HAP-1 (cell line): ENCODE results near the gene ITGA8.
"Not testable (repeated sequence)": the region's sequence is repeated elsewhere in the genome, so short reads cannot be mapped to it uniquely, and the experiment has no call there.

Experiments used
- DNase-seq, 2 experiments: peaks; one replicate each; pipeline ENCODE4 v3.0.0-alpha.2; 2016 to 2020; ENCODE audit warnings: low spot score in 2 of 2
- H3K27me3 ChIP-seq: fragments of 250-450 bp; sonication (Bioruptor Pico); 2 replicates; pipeline ENCODE4 v1.5.1; 2020; ENCODE audit warnings: low read depth, mild to moderate bottlenecking, moderate library complexity
- H3K36me3 ChIP-seq: fragments of 250-450 bp; sonication (Bioruptor Pico); replicated peaks from 2 replicates; pipeline ENCODE4 v1.5.1; 2020; ENCODE audit warnings: mild to moderate bottlenecking
- H3K4me1 ChIP-seq: fragments of 250-450 bp; sonication (Bioruptor Pico); 2 replicates; pipeline ENCODE4 v1.5.1; 2020; ENCODE audit warnings: mild to moderate bottlenecking
- H3K4me3 ChIP-seq: fragments of 250-450 bp; sonication (Bioruptor Pico); 2 replicates; pipeline ENCODE4 v1.5.1; 2020; ENCODE audit warnings: mild to moderate bottlenecking, moderate library complexity
- H3K9me3 ChIP-seq: fragments of 250-450 bp; sonication (Bioruptor Pico); 2 replicates; pipeline ENCODE4 v1.5.1; 2020; ENCODE audit warnings: mild to moderate bottlenecking, moderate library complexity
- in situ Hi-C: fragments of 300-500 bp; cut with MboI; formaldehyde crosslinking; loops from 3 replicates; pipeline ENCODE4 v1.14.3; 2020; ENCODE audit warnings: low sequenced_read_pairs, inconsistent platforms, mixed read lengths

ITGA8 gene

GRCh38 chr10:15567952-15568351 is 151.8 kb downstream of the ITGA8 start:
- no peaks in the 10 kb centered on the region for H3K36me3 ChIP-seq
- in situ Hi-C loops, result no loop called here

GRCh38 chr10:15563246-15563645 is 156.5 kb downstream of the ITGA8 start:
- Histone ChIP-seq H3K36me3 (no peaks in the 10 kb centered on the region), H3K4me3 (no peak overlapping the region), H3K27me3 (no peaks in the 10 kb centered on the region), H3K9me3 (no peaks in the 10 kb centered on the region), H3K4me1 (no peaks in the 10 kb centered on the region)
- no peak for DNase-seq
- in situ Hi-C loops, result no loop called here

More at GRCh38 chr10:15567952-15568351, 151.8 kb downstream of the ITGA8 start:
- no peak for DNase-seq
- H3K27me3 ChIP-seq, result no peaks in the 10 kb centered on the region; the same call in 1 of the 2 replicates
- no peaks in the 10 kb centered on the region for H3K9me3 ChIP-seq
- no peak overlapping the region for H3K4me3 ChIP-seq
- H3K4me1 ChIP-seq, result no peaks in the 10 kb centered on the region

GRCh38 chr10:15562578-15562977 is 157.1 kb downstream of the ITGA8 start:
- in situ Hi-C loops, result no loop called here
- no peak for DNase-seq
- Histone ChIP-seq H3K36me3 (no peaks in the 10 kb centered on the region), H3K4me1 (no peaks in the 10 kb centered on the region), H3K9me3 (no peaks in the 10 kb centered on the region), H3K4me3 (no peak overlapping the region), H3K27me3 (no peaks in the 10 kb centered on the region)

- in situ Hi-C loops, result no loop called here
- no peak overlapping the region for H3K4me3 ChIP-seq
- no peaks in the 10 kb centered on the region for H3K27me3 ChIP-seq
- DNase-seq, result no peak
- H3K9me3 ChIP-seq, result no peaks in the 10 kb centered on the region
- no peaks in the 10 kb centered on the region for H3K4me1 ChIP-seq
- no peaks in the 10 kb centered on the region for H3K36me3 ChIP-seq
Observed at GRCh38 chr10:15562116-15562515, 157.6 kb downstream of the ITGA8 start.

GRCh38 chr10:15558136-15558535 is 161.6 kb downstream of the ITGA8 start:
- H3K36me3 ChIP-seq, result no peaks in the 10 kb centered on the region
- in situ Hi-C loops, result no loop called here

GRCh38 chr10:15557168-15557567 is 162.6 kb downstream of the ITGA8 start:
- H3K4me3 ChIP-seq, H3K36me3 ChIP-seq, H3K27me3 ChIP-seq, DNase-seq, in situ Hi-C loops, H3K9me3 ChIP-seq, H3K4me1 ChIP-seq: not testable (repeated sequence)

More at GRCh38 chr10:15558136-15558535, 161.6 kb downstream of the ITGA8 start:
- Histone ChIP-seq H3K27me3 (no peaks in the 10 kb centered on the region), H3K4me1 (no peaks in the 10 kb centered on the region), H3K4me3 (no peak overlapping the region), H3K9me3 (no peaks in the 10 kb centered on the region)
- no peak for DNase-seq

- Histone ChIP-seq H3K36me3 (no peaks in the 10 kb centered on the region), H3K9me3 (no peaks in the 10 kb centered on the region), H3K4me1 (no peaks in the 10 kb centered on the region), H3K4me3 (no peak overlapping the region), H3K27me3 (no peaks in the 10 kb centered on the region)
- DNase-seq, result no peak
- in situ Hi-C loops, result no loop called here
Observed at GRCh38 chr10:15550950-15551349, 168.8 kb downstream of the ITGA8 start.

GRCh38 chr10:15548331-15548730 is 171.4 kb downstream of the ITGA8 start:
- in situ Hi-C loops, result no loop called here
- no peaks in the 10 kb centered on the region for H3K27me3 ChIP-seq

GRCh38 chr10:15546606-15547005 is 173.1 kb downstream of the ITGA8 start:
- Histone ChIP-seq H3K9me3 (no peaks in the 10 kb centered on the region), H3K4me1 (no peaks in the 10 kb centered on the region), H3K36me3 (no peaks in the 10 kb centered on the region), H3K27me3 (no peaks in the 10 kb centered on the region), H3K4me3 (no peak overlapping the region)
- in situ Hi-C loops, result no loop called here
- DNase-seq, result no peak

More at GRCh38 chr10:15548331-15548730, 171.4 kb downstream of the ITGA8 start:
- DNase-seq, result no peak
- no peaks in the 10 kb centered on the region for H3K36me3 ChIP-seq
- H3K4me3 ChIP-seq, result no peak overlapping the region
- no peaks in the 10 kb centered on the region for H3K9me3 ChIP-seq
- H3K4me1 ChIP-seq, result no peaks in the 10 kb centered on the region

GRCh38 chr10:15545884-15546283 is 173.8 kb downstream of the ITGA8 start:
- Histone ChIP-seq H3K9me3 (no peaks in the 10 kb centered on the region), H3K4me3 (no peak overlapping the region), H3K27me3 (no peaks in the 10 kb centered on the region), H3K36me3 (no peaks in the 10 kb centered on the region), H3K4me1 (no peaks in the 10 kb centered on the region)
- DNase-seq, result no peak
- in situ Hi-C loops, result no loop called here

- Histone ChIP-seq H3K36me3 (no peaks in the 10 kb centered on the region), H3K4me1 (no peaks in the 10 kb centered on the region), H3K4me3 (no peak overlapping the region), H3K9me3 (no peaks in the 10 kb centered on the region), H3K27me3 (no peaks in the 10 kb centered on the region)
- in situ Hi-C loops, result no loop called here
- DNase-seq, result no peak
Observed at GRCh38 chr10:15545266-15545665, 174.5 kb downstream of the ITGA8 start.

GRCh38 chr10:15543994-15544393 is 175.7 kb downstream of the ITGA8 start:
- Histone ChIP-seq H3K36me3 (no peaks in the 10 kb centered on the region), H3K4me1 (no peaks in the 10 kb centered on the region), H3K4me3 (no peak overlapping the region), H3K9me3 (no peaks in the 10 kb centered on the region), H3K27me3 (no peaks in the 10 kb centered on the region)
- in situ Hi-C loops, result no loop called here
- DNase-seq, result no peak

- no peak overlapping the region for H3K4me3 ChIP-seq
- no peaks in the 10 kb centered on the region for H3K36me3 ChIP-seq
- DNase-seq, result no peak
- in situ Hi-C loops, result no loop called here
- H3K9me3 ChIP-seq, result no peaks in the 10 kb centered on the region
- H3K27me3 ChIP-seq, result no peaks in the 10 kb centered on the region
- H3K4me1 ChIP-seq, result no peaks in the 10 kb centered on the region
Observed at GRCh38 chr10:15542817-15543216, 176.9 kb downstream of the ITGA8 start.

- in situ Hi-C loops, result no loop called here
- Histone ChIP-seq H3K4me1 (no peaks in the 10 kb centered on the region), H3K4me3 (no peak overlapping the region), H3K9me3 (no peaks in the 10 kb centered on the region), H3K36me3 (no peaks in the 10 kb centered on the region), H3K27me3 (peaks cover 4% of the 10 kb centered on the region; the same call in 1 of the 2 replicates)
- no peak for DNase-seq
Observed at GRCh38 chr10:15541376-15541775, 178.3 kb downstream of the ITGA8 start.

- in situ Hi-C loops, result no loop called here
- Histone ChIP-seq H3K27me3 (peaks cover 5% of the 10 kb centered on the region; the same call in 1 of the 2 replicates), H3K9me3 (no peaks in the 10 kb centered on the region), H3K36me3 (no peaks in the 10 kb centered on the region), H3K4me3 (no peak overlapping the region), H3K4me1 (no peaks in the 10 kb centered on the region)
- no peak for DNase-seq
Observed at GRCh38 chr10:15540727-15541126, 179.0 kb downstream of the ITGA8 start.
